Stomach (tissue), 4 donors: ENCODE results near the gene ZNF214.

ENCODE experiments used
- POLR2A ChIP-seq, 4 donors: fragments of 450-650 bp; IDR thresholded peaks; one replicate each; pipeline ENCODE4 v1.6.1; 2016; ENCODE audit warnings: antibody characterized with exemption in 4 of 4, control low read depth in 2 of 4, mild to moderate bottlenecking in 1 of 4, moderate library complexity in 1 of 4
- POLR2AphosphoS5 ChIP-seq, 3 donors: sonication (generic); formaldehyde crosslinking; IDR thresholded peaks; one replicate each; pipeline ENCODE4 v1.6.1; 2016; ENCODE audit warnings: antibody characterized with exemption in 3 of 3
- TF ChIP-seq, protein P1 (sequence below), 7 experiments: fragments of 450-650 bp in 4 of 7; fragments of 200-600 bp in 3 of 7; sonication (generic) in 3 of 7; IDR thresholded peaks; one replicate each; pipeline ENCODE4 v1.5.1; 2016 to 2019; ENCODE audit warnings: antibody characterized with exemption in 7 of 7, control low read depth in 2 of 7, mild to moderate bottlenecking in 1 of 7

DNA sequence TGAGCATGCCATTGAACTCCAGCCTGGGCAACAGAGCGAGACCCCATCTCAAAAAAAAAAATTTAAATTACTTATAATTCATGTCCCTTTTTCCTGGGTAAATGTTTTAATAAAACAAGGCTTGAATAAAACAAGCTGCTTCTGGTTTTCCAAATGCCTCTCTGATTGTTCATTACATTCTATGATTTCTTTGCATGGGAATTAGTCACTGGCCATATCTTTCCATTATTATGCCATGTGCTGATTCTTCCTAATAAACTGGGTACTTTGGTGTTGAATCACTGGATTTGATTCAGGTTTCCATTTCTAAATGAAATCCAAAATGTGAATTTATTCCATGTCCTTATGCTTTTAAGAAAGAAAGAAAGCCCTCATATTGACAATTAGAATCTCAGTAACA lies 51.3 kb downstream of the ZNF214 start:
- TF ChIP-seq, protein P1, sequence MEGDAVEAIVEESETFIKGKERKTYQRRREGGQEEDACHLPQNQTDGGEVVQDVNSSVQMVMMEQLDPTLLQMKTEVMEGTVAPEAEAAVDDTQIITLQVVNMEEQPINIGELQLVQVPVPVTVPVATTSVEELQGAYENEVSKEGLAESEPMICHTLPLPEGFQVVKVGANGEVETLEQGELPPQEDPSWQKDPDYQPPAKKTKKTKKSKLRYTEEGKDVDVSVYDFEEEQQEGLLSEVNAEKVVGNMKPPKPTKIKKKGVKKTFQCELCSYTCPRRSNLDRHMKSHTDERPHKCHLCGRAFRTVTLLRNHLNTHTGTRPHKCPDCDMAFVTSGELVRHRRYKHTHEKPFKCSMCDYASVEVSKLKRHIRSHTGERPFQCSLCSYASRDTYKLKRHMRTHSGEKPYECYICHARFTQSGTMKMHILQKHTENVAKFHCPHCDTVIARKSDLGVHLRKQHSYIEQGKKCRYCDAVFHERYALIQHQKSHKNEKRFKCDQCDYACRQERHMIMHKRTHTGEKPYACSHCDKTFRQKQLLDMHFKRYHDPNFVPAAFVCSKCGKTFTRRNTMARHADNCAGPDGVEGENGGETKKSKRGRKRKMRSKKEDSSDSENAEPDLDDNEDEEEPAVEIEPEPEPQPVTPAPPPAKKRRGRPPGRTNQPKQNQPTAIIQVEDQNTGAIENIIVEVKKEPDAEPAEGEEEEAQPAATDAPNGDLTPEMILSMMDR (IDR thresholded peaks at IDR 0.05), result no peak
- TF ChIP-seq POLR2AphosphoS5 (IDR thresholded peaks at IDR 0.05) (no peak), POLR2A (IDR thresholded peaks at IDR 0.05) (no peak)
